ENCODE measurements around the gene C1QL3. TPM values are rescaled to one million over a fixed set of nuclear protein-coding genes. Genes with fewer than 3 reads are reported as not detected.
A peak's percentile ranks its signal among the peaks of the same experiment; 100 is the strongest.

C1QL3 gene
- total and polyA plus RNA-seq, 2 experiments from 2014 or later = 0.34 to 2.3 TPM

GRCh38 chr10:16559236-16559773, 37.6 kb upstream of the C1QL3 start:
- Histone ChIP-seq H3K4me3 (no peak overlapping the region), H4K20me1 (replicated peaks; ENCODE audit: insufficient read depth) (no peaks in the 10 kb centered on the region), H3K9me2 (ENCODE audit: insufficient read depth) (no peaks in the 10 kb centered on the region), H3K4me2 (no peak overlapping the region), H3K79me2 (replicated peaks; ENCODE audit: insufficient read depth) (no peaks in the 10 kb centered on the region), H3K4me1 (ENCODE audit: insufficient read depth) (no peaks in the 10 kb centered on the region), H3K27ac (ENCODE audit: low read depth) (no peak overlapping the region), H3K36me3 (ENCODE audit: insufficient read depth) (no peaks in the 10 kb centered on the region), H3F3A (replicated peaks; ENCODE audit: low read depth) (no peaks in the 10 kb centered on the region), H2AFZ (peak overlapping the region; percentile 52; the same call in 1 of the 2 replicates), H3K27me3 (ENCODE audit: insufficient read depth) (no peaks in the 10 kb centered on the region)
- H3K27me3 Mint-ChIP-seq (ENCODE audit: insufficient read depth, low read depth, poor library complexity) = peaks cover 2% of the 10 kb centered on the region
- ATAC-seq (no peak), DNase-seq (ENCODE audit: low spot score) (no peak)
- H3K9me3 Mint-ChIP-seq = 0 out of 3 replicates have a peak, but pooled peaks cover 4% of the 10 kb centered on the region
- H3K4me3 Mint-ChIP-seq = no peak overlapping the region
- H3K27ac Mint-ChIP-seq = no peak overlapping the region
- H3K4me1 Mint-ChIP-seq = no peaks in the 10 kb centered on the region
- no peak for TF ChIP-seq REST (IDR thresholded peaks at IDR 0.05; ENCODE audit: unreplicated experiment)
- TF ChIP-seq CREB1 (CRISPR knock-in tag; IDR thresholded peaks at IDR 0.05; ENCODE audit: low read depth) = no peak
- no peak for TF ChIP-seq ZNF331 (CRISPR knock-in tag; IDR thresholded peaks at IDR 0.05; ENCODE audit: low read depth)
- no peak for TF ChIP-seq EZH2phosphoT487 (IDR thresholded peaks at IDR 0.05; ENCODE audit: unreplicated experiment)
- no peak for TF ChIP-seq ZNF114 (CRISPR knock-in tag; IDR thresholded peaks at IDR 0.05)
- H3K36me3 Mint-ChIP-seq (ENCODE audit: low read depth) = no peaks in the 10 kb centered on the region

- H4K20me1 ChIP-seq (replicated peaks; ENCODE audit: insufficient read depth) = no peaks in the 10 kb centered on the region
- no peak for ATAC-seq
- no peak for TF ChIP-seq ZNF462 (CRISPR knock-in tag; IDR thresholded peaks at IDR 0.05)
- TF ChIP-seq EZH2 (IDR thresholded peaks at IDR 0.05; ENCODE audit: low read depth, unreplicated experiment) = no peak
- no peak for TF ChIP-seq STAT1 (IDR thresholded peaks at IDR 0.05; ENCODE audit: unreplicated experiment)
- no peak for TF ChIP-seq JUNB (IDR thresholded peaks at IDR 0.05; ENCODE audit: unreplicated experiment)
- no peak for TF ChIP-seq POLR2AphosphoS5 (IDR thresholded peaks at IDR 0.05; ENCODE audit: low read depth)
- TF ChIP-seq ZNF331 (CRISPR knock-in tag; IDR thresholded peaks at IDR 0.05; ENCODE audit: low read depth) = no peak
- no peak for TF ChIP-seq CREB1 (CRISPR knock-in tag; IDR thresholded peaks at IDR 0.05; ENCODE audit: low read depth)
- TF ChIP-seq ETS1 (IDR thresholded peaks at IDR 0.05) = no peak
- no peak for TF ChIP-seq EZH2phosphoT487 (IDR thresholded peaks at IDR 0.05; ENCODE audit: unreplicated experiment)
Observed at GRCh38 chr10:16547973-16548372, 26.3 kb upstream of the C1QL3 start.

More at GRCh38 chr10:16547973-16548372, 26.3 kb upstream of the C1QL3 start:
- H3K27ac ChIP-seq (ENCODE audit: low read depth) = no peak overlapping the region
- H3K4me2 ChIP-seq = no peak overlapping the region
- no peak overlapping the region for H2AFZ ChIP-seq
- no peaks in the 10 kb centered on the region; the same call in 2 of the 3 replicates for H3K9me3 Mint-ChIP-seq
- H3K79me2 ChIP-seq (replicated peaks; ENCODE audit: insufficient read depth) = no peaks in the 10 kb centered on the region
- peaks cover 2% of the 10 kb centered on the region; the same call in 2 of the 3 replicates for H3K4me1 Mint-ChIP-seq
- H3K4me1 ChIP-seq (ENCODE audit: insufficient read depth) = no peaks in the 10 kb centered on the region
- no peak overlapping the region for H3K4me3 Mint-ChIP-seq
- no peaks in the 10 kb centered on the region for H3F3A ChIP-seq (replicated peaks; ENCODE audit: low read depth)
- DNase-seq (ENCODE audit: low spot score) = no peak
- no peak overlapping the region for H3K4me3 ChIP-seq
- no peaks in the 10 kb centered on the region for H3K36me3 Mint-ChIP-seq (ENCODE audit: low read depth)
- no peak overlapping the region for H3K27ac Mint-ChIP-seq
- H3K36me3 ChIP-seq (ENCODE audit: insufficient read depth) = no peaks in the 10 kb centered on the region
- no peaks in the 10 kb centered on the region for H3K27me3 Mint-ChIP-seq (ENCODE audit: insufficient read depth, low read depth, poor library complexity)
- H3K27me3 ChIP-seq (ENCODE audit: insufficient read depth) = no peaks in the 10 kb centered on the region
- no peaks in the 10 kb centered on the region for H3K9me2 ChIP-seq (ENCODE audit: insufficient read depth)
